Calu3 (cell line): ENCODE results near the gene GBX1. TPM values are rescaled to one million over a fixed set of nuclear protein-coding genes. Genes with fewer than 3 reads are reported as not detected.

Source experiments
- BruUV-seq: library from RNA; stranded (reverse); fragments of 400-500 nt; replicated peaks from 2 replicates; lab custom pipeline; 2021; lab: Mats Ljungman, UMichigan
- CTCF ChIA-PET: fragments of 300-600 bp; sonication (Branson Sonifier 250); formaldehyde crosslinking; loops from one replicate; lab custom pipeline; 2022; ENCODE audit warnings: antibody characterized with exemption; lab: Charles Lee
- DNase-seq: peaks from one replicate; pipeline ENCODE4 v3.0.0; 2022
- H3K27ac Mint-ChIP-seq: one replicate; pipeline ENCODE4 v1.8.0; 2022; ENCODE audit warnings: mixed read lengths; ENCODE audit not compliant: unreplicated experiment
- H3K27me3 Mint-ChIP-seq: one replicate; pipeline ENCODE4 v1.8.0; 2022; ENCODE audit warnings: mixed read lengths; ENCODE audit not compliant: unreplicated experiment
- H3K36me3 Mint-ChIP-seq: one replicate; pipeline ENCODE4 v1.8.0; 2022; ENCODE audit warnings: mild to moderate bottlenecking, moderate library complexity, mixed read lengths; ENCODE audit not compliant: insufficient read depth, unreplicated experiment
- H3K4me1 Mint-ChIP-seq: one replicate; pipeline ENCODE4 v1.8.0; 2022; ENCODE audit warnings: mild to moderate bottlenecking, low read depth, mixed read lengths; ENCODE audit not compliant: unreplicated experiment
- H3K4me3 Mint-ChIP-seq: one replicate; pipeline ENCODE4 v1.8.0; 2022; ENCODE audit warnings: mild to moderate bottlenecking, low read depth, moderate library complexity, mixed read lengths; ENCODE audit not compliant: unreplicated experiment
- H3K9me3 Mint-ChIP-seq: one replicate; pipeline ENCODE4 v1.8.0; 2022; ENCODE audit warnings: low read depth, mixed read lengths; ENCODE audit not compliant: unreplicated experiment
- intact Hi-C: fragments of 100-400 bp; cut with micrococcal nuclease; formaldehyde crosslinking; loops from one replicate; pipeline ENCODE4 v1.10.0; 2022; ENCODE audit not compliant: unreplicated experiment
- total RNA-seq: library from RNA; stranded (reverse); gene quantifications from 2 replicates; pipeline ENCODE4 v1.2.3, GENCODE V29; 2022
- TF ChIP-seq, protein P1 (sequence below): fragments of 200-600 bp; IDR thresholded peaks from one replicate; pipeline ENCODE4 v1.8.0; 2022; ENCODE audit warnings: antibody characterized with exemption; ENCODE audit not compliant: unreplicated experiment

The GBX1 gene
- total RNA-seq, 1 experiment from 2014 or later, result not detected

DNA sequence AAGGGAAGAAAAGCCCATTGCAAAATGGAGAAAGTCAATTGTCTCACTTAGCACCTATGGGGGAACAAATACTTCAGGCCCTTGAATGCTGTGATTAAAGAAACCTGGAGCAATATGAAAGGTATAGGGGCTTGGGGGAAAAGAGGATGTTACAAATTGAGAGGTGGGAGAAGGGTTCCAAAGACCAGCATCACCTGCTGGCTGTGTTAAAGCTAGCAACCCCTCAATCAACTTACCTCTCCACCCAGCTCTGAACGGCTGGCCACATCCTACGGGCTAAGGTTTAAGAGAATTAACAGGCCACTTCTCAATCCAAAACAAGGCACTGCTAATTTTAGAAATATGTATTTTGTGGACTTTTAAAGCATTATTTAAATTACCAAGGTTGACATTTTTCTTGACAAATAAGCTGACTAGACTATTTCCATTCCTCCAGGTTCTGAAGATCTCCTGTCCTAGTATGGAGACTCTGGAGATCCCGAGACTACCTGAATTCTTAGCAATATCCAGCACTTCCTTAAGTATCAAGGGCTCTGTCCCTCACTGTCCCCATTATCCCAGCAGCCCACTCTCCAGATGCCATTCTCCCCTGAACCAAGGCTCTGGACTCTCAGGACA, 43.8 kb upstream of the GBX1 start:
- BruUV-seq, result no TSS peak
- intact Hi-C loops, result no loop called here
- H3K36me3 Mint-ChIP-seq, result peaks cover 16% of the 10 kb centered on the region
- no peaks in the 10 kb centered on the region for H3K4me1 Mint-ChIP-seq
- H3K27me3 Mint-ChIP-seq, result no peaks in the 10 kb centered on the region
- CTCF ChIA-PET, result no interaction called here
- no peak overlapping the region for H3K4me3 Mint-ChIP-seq
- H3K9me3 Mint-ChIP-seq, result no peaks in the 10 kb centered on the region
- TF ChIP-seq, protein P1, sequence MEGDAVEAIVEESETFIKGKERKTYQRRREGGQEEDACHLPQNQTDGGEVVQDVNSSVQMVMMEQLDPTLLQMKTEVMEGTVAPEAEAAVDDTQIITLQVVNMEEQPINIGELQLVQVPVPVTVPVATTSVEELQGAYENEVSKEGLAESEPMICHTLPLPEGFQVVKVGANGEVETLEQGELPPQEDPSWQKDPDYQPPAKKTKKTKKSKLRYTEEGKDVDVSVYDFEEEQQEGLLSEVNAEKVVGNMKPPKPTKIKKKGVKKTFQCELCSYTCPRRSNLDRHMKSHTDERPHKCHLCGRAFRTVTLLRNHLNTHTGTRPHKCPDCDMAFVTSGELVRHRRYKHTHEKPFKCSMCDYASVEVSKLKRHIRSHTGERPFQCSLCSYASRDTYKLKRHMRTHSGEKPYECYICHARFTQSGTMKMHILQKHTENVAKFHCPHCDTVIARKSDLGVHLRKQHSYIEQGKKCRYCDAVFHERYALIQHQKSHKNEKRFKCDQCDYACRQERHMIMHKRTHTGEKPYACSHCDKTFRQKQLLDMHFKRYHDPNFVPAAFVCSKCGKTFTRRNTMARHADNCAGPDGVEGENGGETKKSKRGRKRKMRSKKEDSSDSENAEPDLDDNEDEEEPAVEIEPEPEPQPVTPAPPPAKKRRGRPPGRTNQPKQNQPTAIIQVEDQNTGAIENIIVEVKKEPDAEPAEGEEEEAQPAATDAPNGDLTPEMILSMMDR, result no peak
- no peak overlapping the region for H3K27ac Mint-ChIP-seq
- no peak for DNase-seq

DNA sequence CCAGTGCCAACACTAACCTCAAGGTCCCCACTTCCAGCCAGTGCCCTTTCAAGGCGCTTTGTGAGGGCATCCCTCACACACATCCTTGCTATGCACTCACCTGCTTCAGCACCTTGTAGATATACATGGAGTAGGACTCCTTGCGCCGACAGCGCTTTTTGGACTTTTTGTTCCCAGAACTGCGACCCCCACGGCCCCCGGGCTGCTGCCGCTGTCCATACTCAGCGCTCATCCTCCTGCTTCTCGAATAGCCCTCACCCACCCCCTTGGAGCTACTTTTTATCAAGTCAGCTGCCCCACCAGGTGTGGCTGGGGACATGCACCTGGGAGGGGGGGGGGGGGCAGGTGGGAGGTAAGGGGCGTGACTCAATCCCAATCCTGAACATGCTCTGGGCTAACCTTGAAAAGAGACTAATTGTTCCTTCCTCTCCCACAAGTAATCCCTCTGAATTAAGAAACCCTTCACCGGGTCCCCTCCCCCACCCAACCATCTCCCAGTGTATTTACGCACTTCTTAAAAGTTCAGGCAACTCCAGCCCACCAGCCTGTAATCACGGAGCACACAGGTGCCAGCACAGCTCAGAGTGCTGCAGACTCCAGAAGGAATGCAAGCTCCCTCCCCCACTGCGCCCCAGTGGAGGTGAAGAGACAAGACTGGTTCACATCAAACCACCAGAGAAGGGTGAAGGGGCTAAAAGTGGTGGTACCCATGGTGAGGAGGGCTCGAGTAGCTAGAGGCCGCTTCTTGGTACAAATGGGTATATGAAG, 42.8 kb upstream of the GBX1 start, which contains the start of gene H2BK1:
H2BK1 (minus strand) TSS at position 402 of the 768 bp plus-strand sequence; CDS start at position 232, 170 bp downstream.
- no peaks in the 10 kb centered on the region for H3K9me3 Mint-ChIP-seq

DNA sequence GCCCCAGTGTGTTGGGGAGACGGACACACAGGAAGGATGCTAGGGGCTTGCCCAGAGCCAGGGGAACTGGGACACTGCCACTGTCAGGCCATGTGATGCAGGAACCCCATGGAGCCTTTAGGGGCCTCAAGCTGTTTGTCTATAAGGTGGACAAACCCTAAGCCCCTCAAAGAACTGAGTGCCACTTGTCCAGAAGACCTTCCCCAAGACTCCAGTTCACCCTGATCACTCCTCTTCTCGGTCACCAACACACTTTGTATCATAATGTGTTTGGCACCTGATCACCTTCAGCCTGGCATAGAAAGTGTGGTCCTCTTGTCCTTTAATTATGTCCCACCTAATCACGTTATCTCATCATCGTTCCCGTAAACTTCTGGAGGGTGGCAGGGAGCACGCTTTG, 42.1 kb upstream of the GBX1 start:
- H3K27me3 Mint-ChIP-seq, result no peaks in the 10 kb centered on the region
- no peaks in the 10 kb centered on the region for H3K9me3 Mint-ChIP-seq

More for the DNA sequence above, 42.8 kb upstream of the GBX1 start, which contains the start of gene H2BK1:
- intact Hi-C loops, result no loop called here
- Mint-ChIP-seq H3K36me3 (peaks cover 11% of the 10 kb centered on the region), H3K4me1 (no peaks in the 10 kb centered on the region), H3K27me3 (no peaks in the 10 kb centered on the region), H3K4me3 (no peak within 1 kb of the TSS), H3K27ac (no peak within 1 kb of the TSS)
- TF ChIP-seq, protein P1, result no peak
- no peak for DNase-seq
- CTCF ChIA-PET, result no interaction called here
- no TSS peak for BruUV-seq

DNA sequence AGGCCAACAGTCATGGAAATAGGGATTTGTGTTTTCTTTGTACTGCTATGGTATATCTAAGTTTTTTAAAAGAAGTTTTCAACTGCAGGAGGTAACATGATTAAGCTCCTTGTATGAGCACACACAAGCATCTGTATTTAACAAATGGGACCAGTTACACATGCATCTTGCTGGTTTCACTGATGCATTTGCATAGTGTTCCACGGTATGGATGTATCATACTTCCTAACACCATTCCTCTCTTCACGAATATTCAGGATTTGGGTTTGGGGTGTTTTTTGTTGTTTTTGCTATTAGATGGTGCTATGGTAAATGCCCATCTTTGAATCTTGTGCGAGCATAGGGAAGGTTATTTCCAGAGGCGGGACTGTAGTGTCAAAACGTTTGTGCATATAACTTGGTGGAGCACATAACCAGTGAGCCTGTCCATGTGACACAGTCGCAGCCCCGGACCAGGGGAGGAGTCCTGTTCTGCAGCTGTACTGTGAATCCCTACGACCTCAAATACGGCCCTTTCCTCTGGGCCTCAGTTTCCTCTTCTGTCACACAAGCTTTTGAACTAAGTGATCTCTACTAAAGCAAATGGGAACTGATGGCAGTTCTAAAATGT, 40.9 kb upstream of the GBX1 start:
- Mint-ChIP-seq H3K4me3 (no peak overlapping the region), H3K9me3 (no peaks in the 10 kb centered on the region)
- CTCF ChIA-PET, result no interaction called here

More for the DNA sequence above, 42.1 kb upstream of the GBX1 start:
- BruUV-seq, result no TSS peak
- H3K4me1 Mint-ChIP-seq, result no peaks in the 10 kb centered on the region
- no peak for DNase-seq
- no peak overlapping the region for H3K27ac Mint-ChIP-seq
- CTCF ChIA-PET, result interaction anchor here (0.5 kb wide), 1 partner anchor 10 kb away, joined by 3 read pairs; no protein-coding TSS in a partner anchor
- TF ChIP-seq, protein P1, result no peak
- intact Hi-C loops, result no loop called here
- H3K36me3 Mint-ChIP-seq, result peaks cover 6% of the 10 kb centered on the region
- no peak overlapping the region for H3K4me3 Mint-ChIP-seq

More for the DNA sequence above, 40.9 kb upstream of the GBX1 start:
- Mint-ChIP-seq H3K27me3 (no peaks in the 10 kb centered on the region), H3K27ac (no peak overlapping the region), H3K4me1 (no peaks in the 10 kb centered on the region), H3K36me3 (no peaks in the 10 kb centered on the region)
- BruUV-seq, result no TSS peak
- DNase-seq, result no peak
- intact Hi-C loops, result no loop called here
- TF ChIP-seq, protein P1, result no peak
